ENCODE results near the gene ARL6IP4. TPM values are rescaled to one million over a fixed set of nuclear protein-coding genes. Genes with fewer than 3 reads are reported as not detected.

ARL6IP4 gene
- total and polyA plus RNA-seq, 10 of the 15 experiments (the other 5 are each of a cell fraction or from before 2014, with no cell fraction given) = 2.5 to 320 (median 188) TPM

- no peaks in the 10 kb centered on the region for H3K9me3 ChIP-seq (replicated peaks; ENCODE audit: control insufficient read depth, insufficient read depth, low read length)
- BruUV-seq (replicated peaks) = no TSS peak
- RAD21 ChIA-PET (ENCODE audit: unreplicated experiment) = interaction anchor here (0.9 to 1.0 kb wide), 2 partner anchors 84 to 117 kb away, joined by 3 read pairs; no protein-coding TSS in a partner anchor
- intact Hi-C loops (cut with micrococcal nuclease; ENCODE audit: unreplicated experiment) = no loop called here
- DNase-seq (ENCODE audit: low read depth, low spot score) (no peak), FAIRE-seq (no peak), ATAC-seq (no peak)
- in situ Hi-C loops (cut with MboI) = no loop called here
- no peak overlapping the region for H3K4me2 ChIP-seq (ENCODE audit: control insufficient read depth, insufficient read depth)
- 46% methylated on average over 19 of the region's 19 CpGs for WGBS (ENCODE audit: insufficient coverage, insufficient replicate concordance, low lambda C conversion rate, missing lambda C conversion rate)
- SMC1A ChIA-PET (ENCODE audit: uncharacterized antibody, unreplicated experiment) = interaction anchor here (0.6 to 1.7 kb wide), 3 partner anchors 10 to 104 kb away, joined by 3 to 7 read pairs (median 3); no protein-coding TSS in a partner anchor
- H3K36me3 ChIP-seq (ENCODE audit: control insufficient read depth in 2 of 2, insufficient read depth in 2 of 2, low read length in 1 of 2) = no peaks in the 10 kb centered on the region
- H3K9ac ChIP-seq (ENCODE audit: control insufficient read depth, insufficient read depth, low read length) = no peak overlapping the region
- no peaks in the 10 kb centered on the region for H3K27me3 ChIP-seq (replicated peaks in 1 of 2; ENCODE audit: control insufficient read depth in 2 of 2, insufficient read depth in 2 of 2, low read length in 1 of 2)
- no peak overlapping the region for H2AFZ ChIP-seq (ENCODE audit: control insufficient read depth, low read depth, low read length)
- POLR2A ChIA-PET = interaction anchor here (0.7 kb wide), 1 partner anchor 10 kb away, joined by 3 read pairs; no protein-coding TSS in a partner anchor
- H3K4me1 ChIP-seq (ENCODE audit: control insufficient read depth, insufficient read depth, low read length) = peaks cover 4% of the 10 kb centered on the region; the same call in 1 of the 2 replicates
- H4K20me1 ChIP-seq (ENCODE audit: control insufficient read depth, insufficient read depth) = peaks cover 3% of the 10 kb centered on the region
- no peak overlapping the region for H3K27ac ChIP-seq (ENCODE audit: control insufficient read depth, insufficient read depth)
- no peaks in the 10 kb centered on the region for H3K79me2 ChIP-seq (ENCODE audit: control insufficient read depth, insufficient read depth, low read length)
- CTCF ChIA-PET = interaction anchor here (0.7 to 1.4 kb wide), 2 partner anchors 11 to 171 kb away, joined by 3 read pairs; no protein-coding TSS in a partner anchor
- H3K4me3 ChIP-seq = no peak overlapping the region
- TF ChIP-seq TCF7 (IDR thresholded peaks at IDR 0.05; ENCODE audit: borderline replicate concordance) = no peak
- no peak for TF ChIP-seq NFXL1 (IDR thresholded peaks at IDR 0.05; ENCODE audit: borderline replicate concordance)
- no peak for TF ChIP-seq RFX5 (IDR thresholded peaks at IDR 0.05; ENCODE audit: low read depth, low read length)
- TF ChIP-seq CTCF (IDR thresholded peaks at IDR 0.05 in 2 of 3, conservative IDR thresholded peaks at IDR 0.05 in 1 of 3; ENCODE audit: control insufficient read depth in 2 of 3, extremely low read depth in 1 of 3, insufficient read depth in 1 of 3, low read depth in 3 of 3, low read length in 3 of 3) = no peak
- TF ChIP-seq ELK1 (IDR thresholded peaks at IDR 0.05; ENCODE audit: low read depth, low read length) = no peak
- TF ChIP-seq GABPA (IDR thresholded peaks at IDR 0.05; ENCODE audit: low read depth) = no peak
- no peak for TF ChIP-seq USF2 (IDR thresholded peaks at IDR 0.05; ENCODE audit: borderline replicate concordance, low read depth, low read length)
- no peak for TF ChIP-seq RB1 (IDR thresholded peaks at IDR 0.05; ENCODE audit: borderline replicate concordance)
- no peak for TF ChIP-seq POLR2AphosphoS2 (IDR thresholded peaks at IDR 0.05; ENCODE audit: low read depth, low read length)
- TF ChIP-seq CHD1 (IDR thresholded peaks at IDR 0.05; ENCODE audit: low read depth, low read length) = no peak
- no peak for TF ChIP-seq CEBPB (IDR thresholded peaks at IDR 0.05; ENCODE audit: borderline replicate concordance in 1 of 2, low read depth in 2 of 2, low read length in 2 of 2)
- TF ChIP-seq CREM (IDR thresholded peaks at IDR 0.05; ENCODE audit: low read depth) = no peak
- TF ChIP-seq FOS (IDR thresholded peaks at IDR 0.05; ENCODE audit: borderline replicate concordance, extremely low read depth, insufficient read length) = no peak
- no peak for TF ChIP-seq BCL11A (IDR thresholded peaks at IDR 0.05; ENCODE audit: low read depth, low read length)
- no peak for TF ChIP-seq PRDM15 (CRISPR knock-in tag; IDR thresholded peaks at IDR 0.05)
These were observed 15.8 kb upstream of the ARL6IP4 start for GRCh38 chr12:122964439-122965257.

Measured in GM12878 (cell line).